ENCODE data around the gene FAM209A.

- TF ChIP-seq POLR2A (IDR thresholded peaks at IDR 0.05) (no peak), CTCF (IDR thresholded peaks at IDR 0.05) (no peak)
These were observed 20.1 kb upstream of the FAM209A start for GRCh38 chr20:56504373-56505005.

All from breast epithelium (tissue), 3 donors.